BLaER1 (cell line): Measurements from ENCODE around the gene SIRPB1.
"Not testable (repeated sequence)": the region's sequence is repeated elsewhere in the genome, so short reads cannot be mapped to it uniquely, and the experiment has no call there.

Source experiments
- H3K27ac ChIP-seq: shearing (Covaris generic); formaldehyde crosslinking; 2 replicates; pipeline ENCODE4 v1.8.1; 2022
- H3K27me3 ChIP-seq: shearing (Covaris generic); formaldehyde crosslinking; 2 replicates; pipeline ENCODE4 v1.8.1; 2022
- H3K36me3 ChIP-seq: shearing (Covaris generic); formaldehyde crosslinking; 2 replicates; pipeline ENCODE4 v1.8.1; 2022
- H3K4me1 ChIP-seq: shearing (Covaris generic); formaldehyde crosslinking; 2 replicates; pipeline ENCODE4 v1.8.1; 2022
- H3K4me2 ChIP-seq: shearing (Covaris generic); formaldehyde crosslinking; 2 replicates; pipeline ENCODE4 v1.8.1; 2022
- H3K4me3 ChIP-seq: shearing (Covaris generic); formaldehyde crosslinking; 2 replicates; pipeline ENCODE4 v1.8.1; 2022
- H3K9ac ChIP-seq: shearing (Covaris generic); formaldehyde crosslinking; 2 replicates; pipeline ENCODE4 v1.8.1; 2022
- H3K9me3 ChIP-seq: shearing (Covaris generic); formaldehyde crosslinking; 2 replicates; pipeline ENCODE4 v1.8.1; 2022
- H4K20me1 ChIP-seq: shearing (Covaris generic); formaldehyde crosslinking; 2 replicates; pipeline ENCODE4 v1.8.1; 2022
- Cebpa-rat ChIP-seq: shearing (Covaris generic); IDR thresholded peaks from 2 replicates; pipeline ENCODE4 v1.8.1; 2022

Gene SIRPB1

GRCh38 chr20:1657556-1658334, 37.9 kb upstream of the SIRPB1 start, which contains the start of gene SIRPG:
TSS of gene SIRPG (minus strand) at chr20:1657779. CDS start at chr20:1657714, 65 bp downstream.
- H3K36me3 ChIP-seq = no peaks in the 10 kb centered on the region
- H3K4me2 ChIP-seq = no peak within 1 kb of the TSS
- H3K27me3 ChIP-seq = no peaks in the 10 kb centered on the region
- no peak within 1 kb of the TSS for H3K27ac ChIP-seq
- H3K4me3 ChIP-seq = no peak within 1 kb of the TSS
- H3K9ac ChIP-seq = no peak within 1 kb of the TSS
- no peaks in the 10 kb centered on the region for H3K4me1 ChIP-seq
- H3K9me3 ChIP-seq = peaks cover 4% of the 10 kb centered on the region; the same call in 1 of the 2 replicates
- TF ChIP-seq Cebpa-rat = no peak
- no peaks in the 10 kb centered on the region for H4K20me1 ChIP-seq

- Histone ChIP-seq H3K36me3 (no peaks in the 10 kb centered on the region), H3K9me3 (peaks cover 4% of the 10 kb centered on the region; the same call in 1 of the 2 replicates), H3K9ac (no peak overlapping the region), H4K20me1 (no peaks in the 10 kb centered on the region), H3K4me2 (no peak overlapping the region), H3K27ac (no peak overlapping the region), H3K4me1 (peaks cover under 1% of the 10 kb centered on the region; the same call in 1 of the 2 replicates), H3K4me3 (no peak overlapping the region), H3K27me3 (no peaks in the 10 kb centered on the region)
- no peak for TF ChIP-seq Cebpa-rat
Measured at GRCh38 chr20:1656844-1657243, 37.0 kb upstream of the SIRPB1 start.

GRCh38 chr20:1654996-1655395, 35.2 kb upstream of the SIRPB1 start:
- Histone ChIP-seq H3K9ac (no peak overlapping the region), H3K4me2 (no peak overlapping the region), H4K20me1 (no peaks in the 10 kb centered on the region), H3K9me3 (peaks cover 4% of the 10 kb centered on the region; the same call in 1 of the 2 replicates), H3K27me3 (no peaks in the 10 kb centered on the region), H3K4me3 (no peak overlapping the region), H3K4me1 (peaks cover 13% of the 10 kb centered on the region), H3K27ac (no peak overlapping the region), H3K36me3 (no peaks in the 10 kb centered on the region)
- no peak for TF ChIP-seq Cebpa-rat

GRCh38 chr20:1652960-1653359, 33.2 kb upstream of the SIRPB1 start:
- H3K36me3 ChIP-seq = no peaks in the 10 kb centered on the region
- H3K4me2 ChIP-seq = 0 out of 2 replicates have a peak overlapping the region, but pooled peaks have one; percentile 6
- no peak overlapping the region for H3K4me3 ChIP-seq
- no peaks in the 10 kb centered on the region for H4K20me1 ChIP-seq
- H3K9ac ChIP-seq = no peak overlapping the region
- peaks cover 29% of the 10 kb centered on the region for H3K4me1 ChIP-seq
- H3K9me3 ChIP-seq = peaks cover 4% of the 10 kb centered on the region; the same call in 1 of the 2 replicates
- H3K27ac ChIP-seq = no peak overlapping the region
- H3K27me3 ChIP-seq = no peaks in the 10 kb centered on the region
- no peak for TF ChIP-seq Cebpa-rat

GRCh38 chr20:1652104-1652503, 32.3 kb upstream of the SIRPB1 start:
- Histone ChIP-seq H3K4me3 (no peak overlapping the region), H3K4me1 (peaks cover 30% of the 10 kb centered on the region), H3K27me3 (no peaks in the 10 kb centered on the region), H3K4me2 (no peak overlapping the region), H4K20me1 (no peaks in the 10 kb centered on the region), H3K9me3 (peaks cover 4% of the 10 kb centered on the region; the same call in 1 of the 2 replicates), H3K9ac (no peak overlapping the region), H3K27ac (no peak overlapping the region), H3K36me3 (no peaks in the 10 kb centered on the region)
- TF ChIP-seq Cebpa-rat = no peak

GRCh38 chr20:1651268-1652058, 31.7 kb upstream of the SIRPB1 start:
- no peak overlapping the region for H3K27ac ChIP-seq
- no peaks in the 10 kb centered on the region for H3K27me3 ChIP-seq
- H3K4me1 ChIP-seq = peaks cover 30% of the 10 kb centered on the region
- H3K36me3 ChIP-seq = no peaks in the 10 kb centered on the region
- peaks cover 4% of the 10 kb centered on the region; the same call in 1 of the 2 replicates for H3K9me3 ChIP-seq
- no peak overlapping the region for H3K4me3 ChIP-seq
- TF ChIP-seq Cebpa-rat = no peak
- no peaks in the 10 kb centered on the region for H4K20me1 ChIP-seq
- H3K4me2 ChIP-seq = peak overlapping the region; percentile 22
- H3K9ac ChIP-seq = no peak overlapping the region

GRCh38 chr20:1648101-1648500, 28.3 kb upstream of the SIRPB1 start:
- no peaks in the 10 kb centered on the region for H3K36me3 ChIP-seq
- no peaks in the 10 kb centered on the region for H3K9me3 ChIP-seq
- peaks cover 55% of the 10 kb centered on the region for H3K4me1 ChIP-seq
- no peak overlapping the region for H3K4me3 ChIP-seq
- H3K27ac ChIP-seq = no peak overlapping the region
- no peaks in the 10 kb centered on the region for H4K20me1 ChIP-seq
- H3K4me2 ChIP-seq = 0 out of 2 replicates have a peak overlapping the region, but pooled peaks have one; percentile 63
- TF ChIP-seq Cebpa-rat = no peak
- no peaks in the 10 kb centered on the region for H3K27me3 ChIP-seq
- H3K9ac ChIP-seq = no peak overlapping the region

- no peaks in the 10 kb centered on the region for H3K9me3 ChIP-seq
- no peak overlapping the region for H3K27ac ChIP-seq
- no peak overlapping the region for H3K9ac ChIP-seq
- H3K27me3 ChIP-seq = no peaks in the 10 kb centered on the region
- H3K36me3 ChIP-seq = no peaks in the 10 kb centered on the region
- peaks cover 55% of the 10 kb centered on the region for H3K4me1 ChIP-seq
- TF ChIP-seq Cebpa-rat = no peak
- H3K4me3 ChIP-seq = no peak overlapping the region
- no peaks in the 10 kb centered on the region for H4K20me1 ChIP-seq
- no peak overlapping the region for H3K4me2 ChIP-seq
Measured at GRCh38 chr20:1646975-1647431, 27.2 kb upstream of the SIRPB1 start.

GRCh38 chr20:1644101-1644962, 24.5 kb upstream of the SIRPB1 start:
- Histone ChIP-seq H3K27me3 (no peaks in the 10 kb centered on the region), H3K4me3 (no peak overlapping the region), H3K36me3 (no peaks in the 10 kb centered on the region), H3K27ac (peak overlapping the region; percentile 57; the same call in 1 of the 2 replicates), H3K9me3 (peaks cover 5% of the 10 kb centered on the region; the same call in 1 of the 2 replicates), H3K9ac (peak overlapping the region; percentile 35; the same call in 1 of the 2 replicates), H3K4me1 (peaks cover 54% of the 10 kb centered on the region), H3K4me2 (peak overlapping the region; percentile 83), H4K20me1 (no peaks in the 10 kb centered on the region)
- no peak for TF ChIP-seq Cebpa-rat

- not testable (repeated sequence) for H4K20me1 ChIP-seq, H3K36me3 ChIP-seq, H3K9me3 ChIP-seq, H3K27me3 ChIP-seq, H3K9ac ChIP-seq, H3K4me2 ChIP-seq, H3K27ac ChIP-seq, H3K4me3 ChIP-seq
- H3K4me1 ChIP-seq = peaks cover 15% of the 10 kb centered on the region
Measured at GRCh38 chr20:1638643-1639042, 18.8 kb upstream of the SIRPB1 start.
